Fibroblast of the conjunctiva (primary cell): ENCODE results near the gene SYS1.

Experiments used
- DNase-seq: peaks from one replicate; pipeline ENCODE4 v3.0.0-alpha.2; 2010; ENCODE audit warnings: low read depth

SYS1 gene

GRCh38 chr20:45391559-45391958 is 28.6 kb downstream of the SYS1 start:
- no peak for DNase-seq

- DNase-seq, result no peak
Measured at GRCh38 chr20:45392733-45393132, 29.8 kb downstream of the SYS1 start.

- no peak for DNase-seq
Measured at GRCh38 chr20:45394221-45395113, 31.5 kb downstream of the SYS1 start.

- DNase-seq, result no peak
Measured at GRCh38 chr20:45395114-45395415, 32.1 kb downstream of the SYS1 start.

- no peak for DNase-seq
Measured at GRCh38 chr20:45399018-45399417, 36.1 kb downstream of the SYS1 start.

- DNase-seq, result no peak
Measured at GRCh38 chr20:45400346-45401031, 37.5 kb downstream of the SYS1 start.

GRCh38 chr20:45402946-45403345 is 40.0 kb downstream of the SYS1 start:
- no peak for DNase-seq

- DNase-seq, result no peak
Measured at GRCh38 chr20:45404438-45404837, 41.5 kb downstream of the SYS1 start.

- DNase-seq, result no peak
Measured at GRCh38 chr20:45405571-45406259, 42.8 kb downstream of the SYS1 start.

- no peak for DNase-seq
Measured at GRCh38 chr20:45406260-45407066, 43.5 kb downstream of the SYS1 start.

- DNase-seq, result no peak
Measured at GRCh38 chr20:45407067-45407745, 44.2 kb downstream of the SYS1 start.

- no peak for DNase-seq
Measured at GRCh38 chr20:45407783-45408645, 45.1 kb downstream of the SYS1 start, which contains the start of gene DBNDD2. Gene DBNDD2 (plus strand): TSS chr20:45408289. CDS start chr20:45408468, 179 bp downstream.

- DNase-seq, result no peak
Measured at GRCh38 chr20:45408646-45409213, 45.8 kb downstream of the SYS1 start.

GRCh38 chr20:45409521-45410272 is 46.7 kb downstream of the SYS1 start:
- DNase-seq, result no peak

GRCh38 chr20:45410887-45411286 is 47.9 kb downstream of the SYS1 start:
- no peak for DNase-seq

GRCh38 chr20:45412653-45413052 is 49.7 kb downstream of the SYS1 start:
- DNase-seq, result no peak

GRCh38 chr20:45413479-45413878 is 50.5 kb downstream of the SYS1 start:
- DNase-seq, result no peak

- DNase-seq, result peak; percentile 49
Measured at GRCh38 chr20:45415822-45416637, 53.1 kb downstream of the SYS1 start, which contains the start of gene PIGT. Gene PIGT (plus strand): TSS chr20:45416141. CDS start chr20:45416157, 16 bp downstream.
